SHP77 (cell line): ENCODE measurements around the gene KDF1.

Experiments used
- DNase-seq, 2 experiments: peaks; one replicate each; lab custom pipeline; 2025; lab: John Stamatoyannopoulos, UW

Gene KDF1

DNA sequence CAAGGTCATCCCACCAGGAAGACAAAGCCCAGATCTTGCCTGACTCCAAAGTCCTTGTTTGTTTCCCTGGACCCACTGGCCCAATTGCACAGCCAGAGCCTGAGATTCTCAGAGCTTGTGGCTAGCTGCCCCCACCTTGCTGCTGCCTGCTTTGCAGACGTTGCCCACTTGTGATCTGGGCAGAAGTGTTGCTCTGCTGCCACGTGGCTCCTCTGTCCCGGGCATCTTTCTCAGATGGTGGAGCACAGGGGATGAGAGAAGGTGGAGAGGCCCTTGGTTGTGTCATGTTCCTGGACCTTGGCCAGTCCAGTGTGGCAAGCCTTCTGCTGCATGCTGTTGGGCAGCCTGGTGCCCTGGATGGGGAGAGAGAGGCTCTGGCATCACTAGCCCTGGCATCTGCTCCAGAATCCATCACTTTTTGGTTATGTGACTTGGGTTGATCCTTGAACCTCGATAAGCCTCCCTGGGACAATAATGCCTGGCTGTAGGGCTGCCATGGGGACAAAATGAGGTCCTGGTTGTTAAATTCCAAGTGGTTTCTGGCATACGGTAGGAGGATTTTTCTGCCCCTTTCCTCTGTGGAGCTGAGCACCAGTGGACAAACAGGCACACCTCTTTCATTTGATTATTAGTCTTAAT, 44.9 kb downstream of the KDF1 start:
- peak in 1 of 2 experiments; percentile 46 for DNase-seq

DNA sequence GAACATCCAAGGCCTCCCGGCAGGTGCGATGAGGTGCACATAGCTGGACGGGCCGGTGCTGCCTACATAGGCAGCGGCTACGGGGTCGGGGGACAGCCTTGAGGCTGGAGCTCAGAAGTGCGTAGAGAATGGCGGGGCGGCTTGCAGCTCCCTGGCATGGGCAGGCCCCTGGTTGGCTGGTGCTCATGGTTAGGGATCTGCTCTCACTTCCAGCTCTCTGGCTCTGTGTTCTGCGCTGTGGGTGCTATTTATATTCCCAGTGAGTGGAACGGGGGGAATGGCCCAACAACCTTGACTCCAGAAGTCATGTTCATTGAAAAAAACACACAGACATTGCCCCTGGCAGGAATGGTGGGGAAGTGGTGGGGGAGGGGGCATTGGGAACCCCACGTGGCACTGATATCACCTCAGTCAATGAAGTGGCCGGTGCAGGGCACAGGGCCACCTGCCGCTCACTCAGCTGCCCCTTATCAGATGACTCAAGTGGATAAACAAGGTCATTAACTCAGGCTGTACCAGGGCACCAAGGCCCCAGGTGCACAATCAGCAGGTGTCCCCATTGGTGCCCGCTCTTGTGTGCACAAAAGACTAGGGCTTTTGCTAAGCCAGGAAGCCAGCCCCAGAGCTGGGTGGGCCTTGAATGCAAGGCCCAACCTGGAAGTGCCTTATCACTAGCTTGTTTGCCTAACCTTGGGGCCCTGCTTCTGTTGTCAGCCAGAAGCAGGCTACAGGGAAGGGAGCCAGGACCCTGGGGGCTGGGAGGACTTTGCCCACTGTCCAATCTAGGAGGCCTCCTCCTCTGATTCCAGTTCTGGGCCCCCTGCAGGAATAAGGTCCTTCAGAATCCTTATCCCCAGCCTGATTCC, 46.3 kb downstream of the KDF1 start, which contains the start of gene NR0B2:
Gene NR0B2 (minus strand): TSS at position 222 of the 866 bp plus-strand sequence. CDS start 35 bp downstream, at position 187.
- peak; percentile 93 to 96 for DNase-seq

DNA sequence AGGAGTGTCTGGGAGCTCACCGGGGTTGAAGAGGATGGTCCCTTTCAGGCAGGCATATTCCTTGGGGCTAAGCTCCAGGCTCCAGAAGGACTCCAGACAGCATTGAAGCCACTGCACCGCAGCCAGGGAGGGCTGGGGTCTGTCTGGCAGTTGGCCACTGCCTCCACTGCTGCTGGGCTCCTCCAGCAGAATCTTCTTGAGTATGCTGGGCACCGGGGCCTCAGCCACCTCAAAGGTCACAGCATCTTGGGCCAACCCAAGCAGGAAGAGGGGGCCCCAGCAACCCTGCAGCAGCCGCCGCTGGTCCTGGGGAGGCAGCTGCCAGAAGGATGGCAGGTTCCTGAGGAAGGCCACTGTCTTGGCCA, 46.9 kb downstream of the KDF1 start:
- DNase-seq: no peak

DNA sequence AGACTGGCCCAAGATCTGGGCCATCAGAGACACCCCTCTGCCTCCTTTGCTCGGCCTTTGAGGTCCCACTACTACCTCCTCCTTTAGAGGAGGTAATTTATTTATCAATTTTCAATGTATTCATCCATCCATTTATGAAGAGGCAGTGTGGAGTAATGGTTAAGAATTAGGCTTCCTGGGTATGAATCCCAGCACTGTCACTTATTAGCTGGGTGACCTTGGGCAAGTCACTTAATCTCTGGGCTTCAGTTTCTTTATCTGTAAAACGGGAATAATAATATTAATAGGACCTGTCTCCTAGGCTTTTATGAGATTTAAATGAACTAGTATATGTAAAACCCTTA, 48.1 kb downstream of the KDF1 start:
- DNase-seq: no peak

DNA sequence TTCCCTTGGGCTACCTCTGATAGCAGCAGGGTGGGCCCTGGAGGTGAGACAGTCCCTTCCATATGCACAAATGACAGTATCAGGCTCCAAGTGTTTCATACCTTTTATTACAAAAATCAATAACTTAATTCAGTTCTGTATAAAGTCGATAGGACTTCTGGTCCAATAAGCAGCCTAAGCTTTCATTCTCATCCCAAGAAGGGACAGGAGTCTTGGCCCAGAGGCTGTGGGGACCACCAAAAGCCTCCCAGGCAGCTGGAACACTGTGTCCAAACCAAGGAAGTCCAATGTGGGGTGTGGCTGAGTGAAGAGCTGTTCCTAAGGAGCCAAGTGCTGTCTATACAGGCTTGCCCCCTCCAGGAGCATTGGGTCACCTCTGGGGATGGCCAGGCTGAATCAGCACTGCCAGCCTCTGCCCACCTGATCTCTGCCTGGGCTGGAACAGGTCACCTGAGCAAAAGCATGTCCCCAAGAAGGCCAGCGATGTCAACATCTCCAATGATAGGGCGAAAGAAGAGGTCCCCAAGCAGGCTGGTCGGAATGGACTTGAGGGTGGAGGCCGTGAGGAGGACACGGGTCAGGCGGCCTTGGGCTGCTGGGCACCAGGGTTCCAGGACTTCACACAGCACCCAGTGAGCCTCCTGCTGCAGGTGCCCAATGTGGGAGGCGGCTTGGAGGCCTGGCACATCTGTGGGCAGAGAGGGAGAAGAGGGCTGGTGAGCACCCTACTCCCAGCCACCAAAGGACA, 48.7 kb downstream of the KDF1 start:
- no peak for DNase-seq

DNA sequence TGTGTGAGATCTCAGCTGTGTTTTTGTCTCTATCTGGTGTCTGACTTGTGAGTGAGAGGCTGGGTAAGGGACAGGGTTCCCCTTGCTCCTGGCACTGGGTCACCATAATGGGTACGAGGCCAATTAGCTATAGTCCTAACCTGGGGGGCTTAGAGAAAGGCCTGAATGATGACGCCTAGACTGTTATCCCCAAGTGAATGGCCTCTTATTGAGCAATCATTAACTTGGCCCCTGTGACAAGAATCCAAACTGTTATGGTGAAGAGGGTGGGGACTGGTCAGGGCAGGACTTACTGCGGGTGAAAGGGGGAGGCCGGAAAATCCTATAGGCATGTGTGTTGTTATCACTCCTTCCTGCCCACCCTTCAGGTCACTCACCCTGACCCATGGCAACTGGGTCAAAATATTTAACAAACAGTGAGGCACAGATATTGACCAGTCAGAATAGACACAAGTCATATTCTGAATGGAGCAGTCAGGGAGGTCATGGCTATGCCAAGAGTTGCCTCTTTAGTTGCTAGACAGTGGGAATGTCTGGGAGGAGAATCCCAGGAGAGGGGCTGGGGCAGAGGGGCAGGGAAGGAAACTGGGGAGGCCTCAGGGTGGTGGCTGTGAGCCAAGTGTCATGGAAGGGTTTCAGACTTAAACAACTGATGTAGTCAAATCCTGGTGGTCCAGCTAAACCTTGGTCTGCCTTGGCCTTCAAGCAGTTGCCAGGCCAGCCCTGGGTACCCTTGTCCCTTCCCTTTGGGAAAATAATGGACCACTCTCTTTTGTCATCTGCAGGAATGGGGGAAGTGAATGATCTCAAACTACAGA, 49.7 kb downstream of the KDF1 start:
- no peak for DNase-seq

DNA sequence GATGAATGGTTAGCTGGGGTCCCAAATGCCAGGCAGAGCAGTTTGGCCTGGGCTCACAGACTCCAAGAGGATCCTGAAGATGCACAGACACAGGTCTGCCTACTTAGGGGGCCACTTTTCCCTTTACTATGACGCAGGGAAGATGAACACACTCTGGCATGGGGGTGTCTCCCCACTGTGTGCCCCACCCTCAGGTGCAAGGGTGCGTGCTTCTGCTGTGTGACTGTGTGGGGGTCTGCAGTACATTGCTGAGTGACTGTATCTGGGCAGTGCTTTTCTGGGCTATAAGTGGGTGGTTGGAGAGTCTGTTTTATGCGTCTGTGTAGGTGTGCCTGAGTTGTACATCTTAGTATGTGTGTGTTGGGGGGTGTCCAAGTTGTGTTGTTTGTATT, 50.3 kb downstream of the KDF1 start:
- DNase-seq: no peak

DNA sequence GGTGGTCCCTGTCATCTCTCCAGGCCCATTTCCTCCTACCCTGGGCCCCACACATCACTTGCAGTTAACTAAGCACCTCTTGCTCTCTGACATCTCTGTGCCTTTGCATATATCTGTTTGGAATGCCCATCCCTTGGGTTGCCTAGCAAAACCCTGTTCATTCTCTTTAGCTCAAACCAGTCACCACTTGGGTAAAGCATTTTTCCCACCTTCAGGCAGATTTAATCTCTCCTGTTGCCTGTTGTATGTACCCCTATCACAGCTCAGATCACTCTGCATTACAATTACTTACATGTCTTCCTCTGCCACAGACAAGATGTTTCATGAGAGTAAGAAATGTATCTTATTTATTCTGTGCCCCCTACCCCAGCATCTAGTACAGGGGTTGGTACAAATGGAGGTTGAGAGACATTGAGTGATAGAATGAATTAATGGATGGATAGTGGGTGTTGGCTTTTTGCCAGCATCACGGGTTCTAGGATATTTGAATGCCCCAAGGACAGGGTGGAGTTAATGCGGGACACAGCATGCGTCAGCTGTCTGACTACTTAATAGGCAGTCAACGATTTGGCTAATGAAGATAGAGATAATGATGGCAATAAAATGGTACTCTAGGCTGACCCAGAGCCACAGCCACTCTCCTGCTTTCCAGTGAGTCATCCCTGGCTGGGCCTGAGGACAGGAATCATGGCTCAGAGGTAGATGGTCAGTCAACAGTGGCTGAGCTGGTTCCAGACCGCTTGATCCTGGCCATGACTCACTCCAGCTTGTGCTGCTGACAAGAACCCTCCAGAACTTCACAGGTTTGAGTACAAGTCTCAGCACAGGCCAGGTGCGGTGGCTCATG, 53.0 kb downstream of the KDF1 start:
- DNase-seq: no peak

DNA sequence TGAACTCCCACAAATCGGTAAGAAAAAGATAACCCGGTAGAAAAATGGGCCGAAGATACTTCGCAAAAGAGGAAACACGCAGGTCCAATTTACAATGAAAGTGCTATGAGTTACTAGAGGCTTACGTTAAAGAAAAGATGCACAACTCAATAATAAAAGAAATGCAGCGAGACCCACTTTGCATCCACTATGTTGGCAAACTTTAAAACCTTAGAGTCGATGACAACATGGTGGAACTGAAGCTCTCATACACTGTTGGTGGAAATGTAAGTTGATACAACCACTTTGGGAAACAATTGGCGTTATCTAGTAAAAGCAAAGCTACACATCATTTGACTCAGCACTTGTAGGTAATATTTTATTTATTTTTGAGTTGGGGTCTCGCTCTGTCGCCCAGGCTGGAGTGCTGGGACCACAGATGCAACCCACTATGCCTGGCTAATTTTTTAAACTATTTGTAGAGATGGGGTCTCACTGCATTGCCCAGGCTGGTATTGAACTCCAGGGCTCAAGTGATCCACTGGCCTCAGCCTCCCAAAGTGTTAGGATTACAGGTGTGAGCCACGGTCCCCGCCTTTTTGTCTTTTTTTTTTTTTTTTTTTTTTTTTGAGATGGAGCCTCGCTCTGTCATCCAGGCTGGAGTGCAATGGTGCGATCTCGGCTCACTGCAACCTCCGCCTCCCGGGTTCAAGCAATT, 59.3 kb downstream of the KDF1 start:
- DNase-seq: no peak

DNA sequence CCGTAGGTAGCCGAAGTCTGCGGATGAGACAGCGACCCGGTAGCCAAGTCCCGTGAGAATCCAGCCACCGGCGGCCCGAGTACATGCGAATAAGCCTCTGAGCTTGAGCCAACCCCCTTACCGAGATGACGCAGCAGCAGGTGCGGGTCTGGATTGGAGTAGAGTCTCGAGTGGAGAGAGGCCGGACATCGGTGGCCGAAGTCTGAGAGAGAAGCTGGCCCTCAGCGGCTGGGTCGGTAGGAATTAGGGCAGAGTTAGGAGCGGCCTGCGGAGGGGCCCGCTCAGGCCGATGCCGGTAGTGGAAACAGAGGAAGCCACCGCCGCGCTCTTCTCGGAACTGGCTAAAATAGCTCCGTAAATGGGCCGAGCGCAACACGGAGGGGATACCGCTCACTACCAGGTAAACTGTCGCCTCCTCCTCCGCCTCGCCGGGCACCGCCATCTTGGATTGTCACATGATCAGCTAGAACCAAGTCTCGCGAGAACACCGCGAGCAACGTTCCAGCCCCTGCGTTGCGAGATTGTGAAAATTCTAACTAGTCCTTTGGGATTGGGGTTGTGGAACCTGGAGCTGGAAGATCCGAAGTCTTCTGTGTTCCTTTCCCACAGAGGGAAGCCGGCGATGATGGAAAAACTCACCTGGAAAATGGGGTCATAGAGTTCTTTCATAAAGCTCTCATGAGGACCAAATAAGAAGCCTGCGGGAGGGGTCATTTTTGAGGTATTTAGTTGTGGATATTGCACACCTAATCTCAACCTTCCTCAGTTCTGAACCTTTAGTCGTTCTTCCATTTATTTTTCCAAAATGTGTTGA, 60.1 kb downstream of the KDF1 start, which contains the start of gene GPATCH3:
Gene GPATCH3 (minus strand): TSS at position 467 of the 814 bp plus-strand sequence. CDS start 25 bp downstream, at position 442.
- DNase-seq: peak; percentile 86 to 91
